Psoas muscle (tissue), 8 donors: Measurements from ENCODE around the gene NCKAP5L. TPM values are rescaled to one million over a fixed set of nuclear protein-coding genes. Genes with fewer than 3 reads are reported as not detected.
A peak's percentile ranks its signal among the peaks of the same experiment; 100 is the strongest.
"Not testable (repeated sequence)": the region's sequence is repeated elsewhere in the genome, so short reads cannot be mapped to it uniquely, and the experiment has no call there.

ENCODE experiments used
- ATAC-seq, 4 donors: fragments of 200-7000 bp; cut with Tn5 transposase; one replicate each; pipeline ENCODE4 v1.9.1; 2020; ENCODE audit warnings: moderate library complexity in 3 of 4, mild to moderate bottlenecking in 2 of 4
- DNase-seq, 2 donors: peaks; one replicate each; pipeline ENCODE4 v3.0.0-alpha.2; 2020
- H3K27ac ChIP-seq: fragments of 200-600 bp; one replicate; pipeline ENCODE4 v1.8.0; 2022
- H3K27me3 ChIP-seq, 3 donors: fragments of 200-600 bp in 1 of 3; one replicate each; pipeline versions ENCODE4 v1.6.1 to v1.8.0; 2013 to 2022; ENCODE audit warnings: low read length in 2 of 3, mild to moderate bottlenecking in 2 of 3, moderate library complexity in 1 of 3; ENCODE audit not compliant: insufficient read depth in 3 of 3
- H3K36me3 ChIP-seq, 2 donors: fragments of 200-600 bp in 1 of 2; one replicate each; pipeline versions ENCODE4 v1.6.1 to v1.8.0; 2013 to 2022; ENCODE audit warnings: low read depth in 1 of 2, mild to moderate bottlenecking in 1 of 2, moderate library complexity in 1 of 2; ENCODE audit not compliant: insufficient read depth in 1 of 2
- H3K4me1 ChIP-seq: fragments of 200-600 bp; one replicate; pipeline ENCODE4 v1.8.0; 2022
- H3K4me3 ChIP-seq: fragments of 200-600 bp; one replicate; pipeline ENCODE4 v1.8.0; 2022; ENCODE audit warnings: mild to moderate bottlenecking
- H3K9me3 ChIP-seq: fragments of 200-600 bp; one replicate; pipeline ENCODE4 v1.8.0; 2022
- CTCF ChIP-seq: fragments of 200-600 bp; IDR thresholded peaks from one replicate; pipeline ENCODE4 v1.8.0; 2022; ENCODE audit warnings: antibody characterized with exemption
- WGBS, 3 donors: extraction: QIAGEN DNeasy Blood & Tissue Kit; methylation state at CpG; one replicate each; pipeline versions ENCODE4 v1.1.6 to v1.1.7; 2013; 5-methylcytosine and 5-hydroxymethylcytosine counted together
- intact Hi-C, 2 donors: fragments of 100-400 bp; cut with DNase I; formaldehyde crosslinking; loops; one replicate each; pipeline versions ENCODE4 v1.11.0 to v1.14.2; 2022
- polyA plus RNA-seq, 3 donors: library from polyadenylated mRNA; stranded (reverse); fragments of 200-250 nt; gene quantifications; one replicate each; pipeline ENCODE4 v1.2.3, GENCODE V29; 2013
- total RNA-seq, 4 donors: library from RNA; stranded (reverse); fragmentation: NEBNext Ultra II Directional in 2 of 4; extraction: Animal tissue kit (Norgen Biotek cat#: 25700) in 2 of 4; gene quantifications; one replicate each; pipeline versions ENCODE4 v1.2.1 to v1.2.4, GENCODE V29; 2021 to 2023
- donor health status: healthy with polysubstance abuse.
- donor health status: DM: no; HTN: no; CAD: no; lungs with moderate emphysema.
- donor health status: Bipolar disorder and iron deficiency.
- donor health status: healthy.
- donor health status: DM: yes; HTN: yes; CAD: no.
- donor health status: DM: no; HTN: no; CAD: no.
- donor health status: DM: no; HTN: no; CAD: no.
- donor health status: DM: yes; HTN: yes; CAD: no.

The NCKAP5L gene
- total and polyA plus RNA-seq, 7 donors: 6.8 to 16.5 (median 11.7) TPM

GRCh38 chr12:49784756-49785409, 43.3 kb downstream of the NCKAP5L start:
- ATAC-seq: peak; percentile 15 to 57 (median 48)
- peaks cover 26% of the 10 kb centered on the region for H3K4me1 ChIP-seq
- peak overlapping the region; percentile 79 for H3K27ac ChIP-seq
- WGBS, 3 donors: 82 to 91% (median 88%) methylated on average over 4 of the region's 4 CpGs
- peak in 1 of 2 donors; percentile 31 for DNase-seq
- TF ChIP-seq CTCF: no peak
- intact Hi-C loops: no loop called here
- peaks cover 5% of the 10 kb centered on the region in 2 donors for H3K36me3 ChIP-seq
- peaks cover 5% of the 10 kb centered on the region for H3K9me3 ChIP-seq
- H3K4me3 ChIP-seq: no peak overlapping the region
- no peaks in the 10 kb centered on the region for H3K27me3 ChIP-seq

GRCh38 chr12:49783917-49784676, 44.1 kb downstream of the NCKAP5L start:
- Histone ChIP-seq H3K27me3 (no peaks in the 10 kb centered on the region), H3K4me3 (no peak overlapping the region), H3K4me1 (peaks cover 26% of the 10 kb centered on the region), H3K36me3 (no peaks in the 10 kb centered on the region), H3K9me3 (peaks cover 5% of the 10 kb centered on the region), H3K27ac (peak overlapping the region; percentile 79)
- peak; percentile 54 to 88 (median 82) for ATAC-seq
- no peak for TF ChIP-seq CTCF
- DNase-seq: peak in 1 of 2 donors; percentile 48
- intact Hi-C loops: no loop called here
- WGBS, 3 donors: 10 to 12% (median 11%) methylated on average over 7 of the region's 7 CpGs

GRCh38 chr12:49780914-49781313, 47.3 kb downstream of the NCKAP5L start:
- H3K36me3 ChIP-seq, H3K9me3 ChIP-seq, intact Hi-C loops, ATAC-seq, DNase-seq, H3K4me3 ChIP-seq, H3K27ac ChIP-seq, H3K27me3 ChIP-seq: not testable (repeated sequence)
- peaks cover 30% of the 10 kb centered on the region for H3K4me1 ChIP-seq
- 92 to 97% (median 93%) methylated on average over 6 of the region's 6 CpGs for WGBS, 3 donors

- Histone ChIP-seq H3K4me1 (peaks cover 23% of the 10 kb centered on the region), H3K36me3 (no peaks in the 10 kb centered on the region), H3K4me3 (no peak overlapping the region), H3K27ac (no peak overlapping the region), H3K9me3 (no peaks in the 10 kb centered on the region), H3K27me3 (no peaks in the 10 kb centered on the region)
- no peak for DNase-seq
- ATAC-seq: no peak
- no peak for TF ChIP-seq CTCF
- WGBS, 3 donors: 70 to 85% (median 73%) methylated on average over 2 of the region's 2 CpGs
- intact Hi-C loops: loop anchor here in 1 of 2 donors (5.0 kb wide), 2 partner anchors 188 to 278 kb away; partner anchors contain the start of gene ASIC1
Observed at GRCh38 chr12:49779581-49779980, 48.6 kb downstream of the NCKAP5L start.
